HCT116 (cell line): Measurements from ENCODE around the gene IL10. TPM values are rescaled to one million over a fixed set of nuclear protein-coding genes. Genes with fewer than 3 reads are reported as not detected.

Source experiments
- ATAC-seq: fragments of 200-7000 bp; cut with Tn5 transposase; 2 replicates; pipeline ENCODE4 v1.9.1; 2020; ENCODE audit warnings: mild to moderate bottlenecking, moderate library complexity
- BruUV-seq: library from RNA; stranded (reverse); fragments of 400-500 nt; replicated peaks from 2 replicates; lab custom pipeline; 2021; lab: Mats Ljungman, UMichigan
- CTCF ChIA-PET: fragments of 300-600 bp; sonication (Branson Sonifier 250); formaldehyde crosslinking; loops from one replicate; lab custom pipeline; 2021; ENCODE audit warnings: antibody characterized with exemption; lab: Charles Lee
- POLR2A ChIA-PET: fragments of 300-600, 350-600 bp; sonication (Branson Sonifier 250); formaldehyde crosslinking; loops from one replicate; lab custom pipeline; 2021; ENCODE audit warnings: antibody characterized with exemption; lab: Charles Lee
- RAD21 ChIA-PET, 2 experiments: fragments of 300-600 bp; sonication (Branson Sonifier 250); formaldehyde crosslinking; loops; one replicate each; lab custom pipeline; 2023; ENCODE audit warnings: low total read pairs in 2 of 2; ENCODE audit not compliant: uncharacterized antibody in 2 of 2, unreplicated experiment in 2 of 2, low non-redundant PET in 1 of 2; lab: Charles Lee
- DNase-seq: peaks from one replicate; pipeline ENCODE4 v3.0.0-alpha.2; 2010; ENCODE audit warnings: low read depth, low spot score
- H2AFZ ChIP-seq: fragments of 200-600 bp; shearing (Covaris generic), sonication (generic); 2 replicates; pipeline ENCODE4 v1.6.1; 2017; ENCODE audit warnings: low read depth, mixed run types, mixed read lengths, antibody characterized with exemption, low read length; ENCODE audit not compliant: poor library complexity, severe bottlenecking
- H3K27ac ChIP-seq: 2 replicates; pipeline ENCODE4 v1.5.1; 2012; ENCODE audit warnings: low read depth, low read length
- H3K27me3 ChIP-seq: fragments of 200-600 bp; sonication (generic); 2 replicates; pipeline ENCODE4 v1.6.1; 2016; ENCODE audit warnings: mixed run types, low read length, mixed read lengths; ENCODE audit not compliant: insufficient read depth
- H3K36me3 ChIP-seq, 2 experiments: fragments of 200-500 bp in 1 of 2; fragments of 200-600 bp in 1 of 2; sonication (Bioruptor generic) in 1 of 2; sonication (generic) in 1 of 2; 2 replicates each; pipeline versions ENCODE4 v1.5.1 to v1.6.1; 2014 to 2016; ENCODE audit warnings: low read length in 2 of 2, inconsistent platforms in 1 of 2, mixed read lengths in 1 of 2, mixed run types in 1 of 2; ENCODE audit not compliant: insufficient read depth in 2 of 2, control insufficient read depth in 1 of 2
- H3K4me1 ChIP-seq, 2 experiments: fragments of 200-600 bp in 1 of 2; sonication (generic) in 1 of 2; 2 replicates each; pipeline versions ENCODE4 v1.5.1 to v1.6.1; 2012 to 2017; ENCODE audit warnings: low read length in 2 of 2, inconsistent platforms in 1 of 2, mild to moderate bottlenecking in 1 of 2, mixed read lengths in 1 of 2, mixed run types in 1 of 2, moderate library complexity in 1 of 2; ENCODE audit not compliant: insufficient read depth in 2 of 2, control insufficient read depth in 1 of 2
- H3K4me2 ChIP-seq: fragments of 200-600 bp; sonication (generic); 2 replicates; pipeline ENCODE4 v1.6.1; 2017; ENCODE audit warnings: mixed run types, low read length, mixed read lengths
- H3K4me3 ChIP-seq, 2 experiments: fragments of 200-600 bp in 1 of 2; sonication (generic) in 1 of 2; replicated peaks in 1 of 2; 2 replicates each; pipeline ENCODE4 v1.5.1; 2011 to 2016; ENCODE audit warnings: low read length in 2 of 2, control low read depth in 1 of 2, low read depth in 1 of 2, mild to moderate bottlenecking in 1 of 2, mixed read lengths in 1 of 2, mixed run types in 1 of 2
- H3K79me2 ChIP-seq: fragments of 200-600 bp; sonication (generic); 2 replicates; pipeline ENCODE4 v1.6.1; 2017; ENCODE audit warnings: mild to moderate bottlenecking, mixed run types, low read length, moderate library complexity, mixed read lengths; ENCODE audit not compliant: insufficient read depth
- H3K9ac ChIP-seq: fragments of 200-600 bp; sonication (generic); 2 replicates; pipeline ENCODE4 v1.6.1; 2016; ENCODE audit warnings: low read length, mixed read lengths
- H3K9me2 ChIP-seq: fragments of 200-600 bp; sonication (generic), shearing (Covaris generic); 2 replicates; pipeline ENCODE4 v1.6.1; 2017; ENCODE audit warnings: mixed run types, mild to moderate bottlenecking, moderate library complexity; ENCODE audit not compliant: insufficient read depth
- H3K9me3 ChIP-seq, 2 experiments: fragments of 200-500 bp in 1 of 2; fragments of 200-600 bp in 1 of 2; sonication (Bioruptor generic) in 1 of 2; sonication (generic) in 1 of 2; 2 replicates each; pipeline ENCODE4 v1.6.1; 2014 to 2017; ENCODE audit warnings: low read length in 2 of 2, mixed read lengths in 2 of 2, inconsistent platforms in 1 of 2, low read depth in 1 of 2, mild to moderate bottlenecking in 1 of 2, mixed run types in 1 of 2, moderate library complexity in 1 of 2; ENCODE audit not compliant: control insufficient read depth in 1 of 2, insufficient read depth in 1 of 2
- H4K20me1 ChIP-seq: fragments of 200-600 bp; sonication (generic), shearing (Covaris generic); 2 replicates; pipeline ENCODE4 v1.6.1; 2017; ENCODE audit warnings: mixed run types, mild to moderate bottlenecking, moderate library complexity; ENCODE audit not compliant: insufficient read depth
- CBX3 ChIP-seq: IDR thresholded peaks from 2 replicates; pipeline ENCODE4 v1.6.1; 2012; ENCODE audit warnings: low read depth
- CEBPB ChIP-seq: IDR thresholded peaks from 2 replicates; pipeline ENCODE4 v1.6.1; 2012; ENCODE audit warnings: low read depth
- EGR1 ChIP-seq: IDR thresholded peaks from 2 replicates; pipeline ENCODE4 v1.6.1; 2012; ENCODE audit warnings: low read depth
- ELF1 ChIP-seq: IDR thresholded peaks from 2 replicates; pipeline ENCODE4 v1.6.1; 2012; ENCODE audit warnings: low read depth, borderline replicate concordance
- EZH2 ChIP-seq: fragments of 200-600 bp; sonication (generic); IDR thresholded peaks from 2 replicates; pipeline ENCODE4 v1.6.1; 2017; ENCODE audit warnings: antibody characterized with exemption, mixed run types
- FOSL1 ChIP-seq: IDR thresholded peaks from 2 replicates; pipeline ENCODE4 v1.6.1; 2012; ENCODE audit warnings: low read depth
- JUND ChIP-seq: IDR thresholded peaks from 2 replicates; pipeline ENCODE4 v1.6.1; 2012
- MAX ChIP-seq: IDR thresholded peaks from 2 replicates; pipeline ENCODE4 v1.6.1; 2012
- POLR2AphosphoS5 ChIP-seq: IDR thresholded peaks from 2 replicates; pipeline ENCODE4 v1.6.1; 2011; ENCODE audit warnings: mild to moderate bottlenecking, low read depth, low read length, moderate library complexity
- RAD21 ChIP-seq: IDR thresholded peaks from 2 replicates; pipeline ENCODE4 v1.6.1; 2012; ENCODE audit warnings: low read depth, mild to moderate bottlenecking
- SIN3A ChIP-seq: IDR thresholded peaks from 2 replicates; pipeline ENCODE4 v1.6.1; 2012; ENCODE audit warnings: low read depth
- SRF ChIP-seq: IDR thresholded peaks from 2 replicates; pipeline ENCODE4 v1.6.1; 2012; ENCODE audit warnings: low read depth
- ZNF274 ChIP-seq: fragments of 200-500 bp; sonication (Bioruptor generic); IDR thresholded peaks from 2 replicates; pipeline ENCODE4 v1.6.1; 2014; ENCODE audit warnings: mild to moderate bottlenecking, low read depth, low read length, inconsistent platforms
- intact Hi-C: fragments of 100-400 bp; cut with micrococcal nuclease; formaldehyde crosslinking; loops from 2 replicates; pipeline ENCODE4 v1.10.0; 2022
- total RNA-seq: library from RNA; stranded (reverse); gene quantifications from one replicate; pipeline ENCODE4 v1.2.1, GENCODE V29; 2021; ENCODE audit not compliant: unreplicated experiment
- TF ChIP-seq, protein P1 (sequence below): IDR thresholded peaks from 2 replicates; pipeline ENCODE4 v1.6.1; 2012; ENCODE audit warnings: low read depth

Gene IL10
- total RNA-seq, 1 experiment from 2014 or later: not detected

- Histone ChIP-seq H3K79me2 (peaks cover 83% of the 10 kb centered on the region), H3K9me3 (no peaks in the 10 kb centered on the region), H3K9me2 (no peaks in the 10 kb centered on the region), H3K4me2 (no peak overlapping the region), H4K20me1 (no peaks in the 10 kb centered on the region), H3K27me3 (no peaks in the 10 kb centered on the region), H3K36me3 (no peaks in the 10 kb centered on the region), H3K9ac (no peak overlapping the region), H3K4me3 (no peak overlapping the region), H3K27ac (no peak overlapping the region), H2AFZ (no peak overlapping the region), H3K4me1 (peaks cover 6 to 26% of the 10 kb centered on the region in 2 experiments)
- RAD21 ChIA-PET: no interaction called here
- DNase-seq: no peak
- ATAC-seq: no peak
- TF ChIP-seq POLR2AphosphoS5 (no peak), CBX3 (no peak), ZNF274 (no peak), ELF1 (no peak), EZH2 (no peak), FOSL1 (no peak), EGR1 (no peak), MAX (no peak), JUND (no peak), RAD21 (no peak), CEBPB (no peak), SRF (no peak), SIN3A (no peak)
- TF ChIP-seq, protein P1, sequence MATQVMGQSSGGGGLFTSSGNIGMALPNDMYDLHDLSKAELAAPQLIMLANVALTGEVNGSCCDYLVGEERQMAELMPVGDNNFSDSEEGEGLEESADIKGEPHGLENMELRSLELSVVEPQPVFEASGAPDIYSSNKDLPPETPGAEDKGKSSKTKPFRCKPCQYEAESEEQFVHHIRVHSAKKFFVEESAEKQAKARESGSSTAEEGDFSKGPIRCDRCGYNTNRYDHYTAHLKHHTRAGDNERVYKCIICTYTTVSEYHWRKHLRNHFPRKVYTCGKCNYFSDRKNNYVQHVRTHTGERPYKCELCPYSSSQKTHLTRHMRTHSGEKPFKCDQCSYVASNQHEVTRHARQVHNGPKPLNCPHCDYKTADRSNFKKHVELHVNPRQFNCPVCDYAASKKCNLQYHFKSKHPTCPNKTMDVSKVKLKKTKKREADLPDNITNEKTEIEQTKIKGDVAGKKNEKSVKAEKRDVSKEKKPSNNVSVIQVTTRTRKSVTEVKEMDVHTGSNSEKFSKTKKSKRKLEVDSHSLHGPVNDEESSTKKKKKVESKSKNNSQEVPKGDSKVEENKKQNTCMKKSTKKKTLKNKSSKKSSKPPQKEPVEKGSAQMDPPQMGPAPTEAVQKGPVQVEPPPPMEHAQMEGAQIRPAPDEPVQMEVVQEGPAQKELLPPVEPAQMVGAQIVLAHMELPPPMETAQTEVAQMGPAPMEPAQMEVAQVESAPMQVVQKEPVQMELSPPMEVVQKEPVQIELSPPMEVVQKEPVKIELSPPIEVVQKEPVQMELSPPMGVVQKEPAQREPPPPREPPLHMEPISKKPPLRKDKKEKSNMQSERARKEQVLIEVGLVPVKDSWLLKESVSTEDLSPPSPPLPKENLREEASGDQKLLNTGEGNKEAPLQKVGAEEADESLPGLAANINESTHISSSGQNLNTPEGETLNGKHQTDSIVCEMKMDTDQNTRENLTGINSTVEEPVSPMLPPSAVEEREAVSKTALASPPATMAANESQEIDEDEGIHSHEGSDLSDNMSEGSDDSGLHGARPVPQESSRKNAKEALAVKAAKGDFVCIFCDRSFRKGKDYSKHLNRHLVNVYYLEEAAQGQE: no peak
- intact Hi-C loops: no loop called here
- no TSS peak for BruUV-seq
- POLR2A ChIA-PET: no interaction called here
- CTCF ChIA-PET: no interaction called here
Measured at GRCh38 chr1:206717674-206717989, 54.7 kb downstream of the IL10 start.

Other genes starting within 250 kb of the IL10 start
- gene EIF2D, start 160.0 kb downstream of the IL10 start, total RNA-seq: 54.8 TPM
- gene DYRK3, start 137.0 kb downstream of the IL10 start, total RNA-seq: 7.1 TPM
- gene MAPKAPK2, start 87.6 kb downstream of the IL10 start, total RNA-seq: 51.1 TPM
- not detected for gene IL19, start 1.7 kb downstream of the IL10 start, total RNA-seq
- gene IL20, start 93.1 kb upstream of the IL10 start, total RNA-seq: not detected
- not detected for gene IL24, start 124.9 kb upstream of the IL10 start, total RNA-seq
- 0.61 TPM for gene FCMR, start 149.4 kb upstream of the IL10 start, total RNA-seq
- gene PIGR, start 174.0 kb upstream of the IL10 start, total RNA-seq: 2.6 TPM
- gene FCAMR, start 198.0 kb upstream of the IL10 start, total RNA-seq: not detected